Endothelial cell of umbilical vein (primary cell): Measurements from ENCODE around the gene DDIT3. TPM values are rescaled to one million over a fixed set of nuclear protein-coding genes. Genes with fewer than 3 reads are reported as not detected.

Experiments
- BruUV-seq: library from RNA; stranded (reverse); fragments of 400-500 nt; replicated peaks from 2 replicates; lab custom pipeline; 2021; lab: Mats Ljungman, UMichigan
- CTCF ChIA-PET: fragments of 300-600, 350-600 bp; sonication (Branson Sonifier 250); formaldehyde crosslinking; loops from one replicate; lab custom pipeline; 2021; ENCODE audit warnings: antibody characterized with exemption, inconsistent platforms; lab: Charles Lee
- POLR2A ChIA-PET: fragments of 300-600, 350-600 bp; sonication (Branson Sonifier 250); formaldehyde crosslinking; loops from one replicate; lab custom pipeline; 2021; ENCODE audit warnings: antibody characterized with exemption, inconsistent platforms; lab: Charles Lee
- DNase-seq: peaks from one replicate; pipeline ENCODE4 v3.0.0-alpha.2; 2011; ENCODE audit warnings: low read depth, low spot score
- FAIRE-seq: peaks from 2 replicates; lab custom pipeline; 2011; peaks lifted over from hg19 to GRCh38; lab: Jason Lieb, UNC
- H2AFZ ChIP-seq: 2 replicates; pipeline ENCODE4 v1.6.0; 2012; ENCODE audit warnings: low read depth, low read length, control low read depth, inconsistent platforms
- H3K27ac ChIP-seq: 2 replicates; pipeline ENCODE4 v1.5.1; 2011; ENCODE audit warnings: low read depth, mild to moderate bottlenecking, control low read depth, low read length, moderate library complexity; ENCODE audit not compliant: insufficient read depth
- H3K27me3 ChIP-seq, 2 experiments: 2 replicates each; pipeline versions ENCODE4 v1.6.0 to v1.6.1; 2011; ENCODE audit warnings: low read length in 2 of 2, mixed read lengths in 1 of 2; ENCODE audit not compliant: control insufficient read depth in 2 of 2, insufficient read depth in 2 of 2
- H3K36me3 ChIP-seq, 2 experiments: 2 replicates in 1 of 2; 3 replicates in 1 of 2; pipeline ENCODE4 v1.5.1; 2011; ENCODE audit warnings: low read length in 2 of 2, mild to moderate bottlenecking in 1 of 2, moderate library complexity in 1 of 2; ENCODE audit not compliant: control insufficient read depth in 2 of 2, insufficient read depth in 2 of 2; ENCODE audit errors: extremely low read depth in 1 of 2
- H3K4me1 ChIP-seq: 3 replicates; pipeline ENCODE4 v1.5.1; 2011; ENCODE audit warnings: mild to moderate bottlenecking, low read length; ENCODE audit not compliant: control insufficient read depth, insufficient read depth; ENCODE audit errors: extremely low read depth
- H3K4me2 ChIP-seq: 2 replicates; pipeline ENCODE4 v1.6.1; 2011; ENCODE audit warnings: low read length, control low read depth, mixed read lengths; ENCODE audit not compliant: insufficient read depth
- H3K4me3 ChIP-seq, 3 experiments: fragments of 200-600 bp in 1 of 3; sonication (generic), shearing (Covaris generic) in 1 of 3; replicated peaks in 1 of 3; 2 replicates each; pipeline ENCODE4 v1.5.1; 2011 to 2016; ENCODE audit warnings: control low read depth in 3 of 3, low read length in 3 of 3, mild to moderate bottlenecking in 2 of 3, inconsistent platforms in 1 of 3, low read depth in 1 of 3, moderate library complexity in 1 of 3; ENCODE audit not compliant: insufficient read depth in 1 of 3
- H3K79me2 ChIP-seq: 2 replicates; pipeline ENCODE4 v1.6.0; 2012; ENCODE audit warnings: low read length, inconsistent platforms; ENCODE audit not compliant: control insufficient read depth, insufficient read depth
- H3K9ac ChIP-seq: replicated peaks from 2 replicates; pipeline ENCODE3; 2011; ENCODE audit warnings: low read length, control low read depth; ENCODE audit not compliant: insufficient read depth; ENCODE audit errors: extremely low read depth
- H3K9me1 ChIP-seq: replicated peaks from 3 replicates; pipeline ENCODE4 v1.6.0; 2011; ENCODE audit warnings: mild to moderate bottlenecking, low read length; ENCODE audit not compliant: control insufficient read depth, insufficient read depth; ENCODE audit errors: extremely low read depth
- H3K9me3 ChIP-seq: replicated peaks from 2 replicates; pipeline ENCODE4 v1.5.1; 2012; ENCODE audit warnings: low read length, inconsistent platforms; ENCODE audit not compliant: control insufficient read depth, insufficient read depth
- H4K20me1 ChIP-seq: replicated peaks from 2 replicates; pipeline ENCODE3; 2011; ENCODE audit warnings: mild to moderate bottlenecking, low read length; ENCODE audit not compliant: control insufficient read depth, insufficient read depth; ENCODE audit errors: extremely low read depth
- EZH2 ChIP-seq: IDR thresholded peaks from 2 replicates; pipeline ENCODE4 v1.6.1; 2012; ENCODE audit warnings: borderline replicate concordance, low read depth, mild to moderate bottlenecking, moderate library complexity, low read length, inconsistent platforms; ENCODE audit not compliant: severe bottlenecking
- FOS ChIP-seq: IDR thresholded peaks from 2 replicates; pipeline ENCODE4 v1.6.1; 2011; ENCODE audit warnings: mild to moderate bottlenecking, low read length, moderate library complexity, borderline replicate concordance; ENCODE audit not compliant: insufficient read depth
- JUN ChIP-seq: IDR thresholded peaks from 2 replicates; pipeline ENCODE4 v1.6.1; 2011; ENCODE audit warnings: borderline replicate concordance, low read depth; ENCODE audit not compliant: insufficient read length, insufficient read depth
- MYC ChIP-seq: IDR thresholded peaks from one replicate; pipeline ENCODE4 v1.6.1; 2011; ENCODE audit warnings: mild to moderate bottlenecking, low read depth, low read length
- POLR2AphosphoS5 ChIP-seq: IDR thresholded peaks from 2 replicates; pipeline ENCODE4 v1.6.1; 2012; ENCODE audit warnings: low read depth, mild to moderate bottlenecking, control low read depth, low read length, moderate library complexity; ENCODE audit not compliant: insufficient read depth
- dilution Hi-C: fragments of 300-500 bp; cut with MboI; formaldehyde crosslinking; loops from one replicate; pipeline ENCODE4 v1.15.0; 2019; ENCODE audit warnings: low sequenced_read_pairs; ENCODE audit not compliant: extremely low pct_ligation_motif_present
- intact Hi-C: fragments of 100-400 bp; cut with micrococcal nuclease; formaldehyde crosslinking; loops from one replicate; pipeline ENCODE4 v1.10.0; 2022
- polyA plus RNA-seq, 4 experiments: library from polyadenylated mRNA; depleted of rRNA in 3 of 4; stranded (reverse) in 3 of 4; unstranded in 1 of 4; fragments of >200 nt; gene quantifications; 2 replicates each; pipeline versions ENCODE4 v1.2.1 to v1.2.3, GENCODE V29; 2011 to 2012; ENCODE audit warnings: missing spikeins in 1 of 4
- total RNA-seq: library from RNA; stranded (reverse); gene quantifications from 2 replicates; pipeline ENCODE4 v1.2.3, GENCODE V29; 2021
- TF ChIP-seq, protein P1 (sequence below), 2 donors: IDR thresholded peaks; 1 replicate in 1 of 2; 2 replicates in 1 of 2; pipeline ENCODE4 v1.5.1; 2011; ENCODE audit warnings: low read length in 2 of 2, mild to moderate bottlenecking in 2 of 2, moderate library complexity in 2 of 2, control low read depth in 1 of 2, inconsistent platforms in 1 of 2, low read depth in 1 of 2; ENCODE audit not compliant: insufficient read depth in 1 of 2; ENCODE audit errors: extremely low read depth in 1 of 2

DDIT3 gene
- total and polyA plus RNA-seq, 2 donors (not counting 3 experiments of a cell fraction or from before 2014, with no cell fraction given): 13.7 to 22.0 TPM

GRCh38 chr12:57516617-57517153 lies 3.6 kb downstream of the DDIT3 start:
- CTCF ChIA-PET: interaction anchor here (1.8 kb wide), 1 partner anchor 12 kb away, joined by 4 read pairs; no protein-coding TSS in a partner anchor
- Histone ChIP-seq H3K79me2 (peaks cover 23% of the 10 kb centered on the region), H3K4me3 (no peak overlapping the region), H3K4me1 (peaks cover 28% of the 10 kb centered on the region), H3K36me3 (peaks cover 30 to 41% of the 10 kb centered on the region in 2 experiments), H3K27me3 (no peaks in the 10 kb centered on the region), H3K4me2 (no peak overlapping the region), H4K20me1 (no peaks in the 10 kb centered on the region), H2AFZ (no peak overlapping the region), H3K27ac (no peak overlapping the region), H3K9ac (no peak overlapping the region), H3K9me1 (no peaks in the 10 kb centered on the region), H3K9me3 (no peaks in the 10 kb centered on the region)
- BruUV-seq: no TSS peak
- TF ChIP-seq POLR2AphosphoS5 (no peak), FOS (no peak), MYC (no peak), JUN (no peak), EZH2 (no peak)
- TF ChIP-seq, protein P1, sequence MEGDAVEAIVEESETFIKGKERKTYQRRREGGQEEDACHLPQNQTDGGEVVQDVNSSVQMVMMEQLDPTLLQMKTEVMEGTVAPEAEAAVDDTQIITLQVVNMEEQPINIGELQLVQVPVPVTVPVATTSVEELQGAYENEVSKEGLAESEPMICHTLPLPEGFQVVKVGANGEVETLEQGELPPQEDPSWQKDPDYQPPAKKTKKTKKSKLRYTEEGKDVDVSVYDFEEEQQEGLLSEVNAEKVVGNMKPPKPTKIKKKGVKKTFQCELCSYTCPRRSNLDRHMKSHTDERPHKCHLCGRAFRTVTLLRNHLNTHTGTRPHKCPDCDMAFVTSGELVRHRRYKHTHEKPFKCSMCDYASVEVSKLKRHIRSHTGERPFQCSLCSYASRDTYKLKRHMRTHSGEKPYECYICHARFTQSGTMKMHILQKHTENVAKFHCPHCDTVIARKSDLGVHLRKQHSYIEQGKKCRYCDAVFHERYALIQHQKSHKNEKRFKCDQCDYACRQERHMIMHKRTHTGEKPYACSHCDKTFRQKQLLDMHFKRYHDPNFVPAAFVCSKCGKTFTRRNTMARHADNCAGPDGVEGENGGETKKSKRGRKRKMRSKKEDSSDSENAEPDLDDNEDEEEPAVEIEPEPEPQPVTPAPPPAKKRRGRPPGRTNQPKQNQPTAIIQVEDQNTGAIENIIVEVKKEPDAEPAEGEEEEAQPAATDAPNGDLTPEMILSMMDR (IDR thresholded peaks at IDR 0.05; ENCODE audit: extremely low read depth in 1 of 2, insufficient read depth in 1 of 2, low read depth in 1 of 2, low read length in 2 of 2): no peak
- DNase-seq: no peak
- dilution Hi-C loops: no loop called here
- intact Hi-C loops: no loop called here
- POLR2A ChIA-PET: interaction anchor here (0.9 kb wide), 1 partner anchor 17 kb away, joined by 4 read pairs; no protein-coding TSS in a partner anchor
- FAIRE-seq: peak; percentile 28
